ENCODE measurements around the gene ECE2.

Gene ECE2

DNA sequence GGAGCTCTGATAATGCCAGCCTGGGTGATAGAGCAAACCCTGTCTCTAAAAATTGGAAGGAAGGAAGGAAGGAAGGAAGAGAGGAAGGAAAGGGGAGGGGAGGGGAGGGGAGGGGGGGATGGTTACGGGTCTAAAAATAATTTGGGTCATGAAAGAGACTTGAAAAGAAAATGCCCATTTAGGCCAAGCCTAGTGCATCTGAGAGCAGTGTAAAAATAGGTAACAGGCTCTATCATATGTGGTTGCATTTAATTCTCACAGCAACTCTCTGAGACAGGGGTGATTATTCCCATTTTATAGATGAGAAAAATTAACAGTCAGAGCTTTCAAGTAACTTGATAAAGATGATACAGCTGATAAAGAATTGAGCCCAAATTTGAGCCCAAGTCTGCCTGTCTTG, 3.6 kb upstream of the ECE2 start:
- DNase-seq: no peak

DNA sequence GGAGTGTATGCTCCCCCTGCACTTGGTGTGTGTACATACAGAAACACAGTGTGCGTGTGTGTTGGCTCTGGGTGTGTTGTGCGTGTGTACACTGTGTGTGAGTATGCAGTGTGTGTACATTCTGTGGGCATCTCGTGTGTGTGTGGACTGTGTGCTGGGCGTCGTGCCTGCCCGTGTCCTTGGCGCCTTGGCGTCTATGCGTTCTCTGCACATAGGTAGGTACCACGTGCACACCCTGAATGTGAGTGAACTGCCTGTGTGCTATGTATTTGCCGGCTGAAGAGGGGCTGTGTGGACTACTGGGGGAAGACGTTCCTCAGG, 481 bp upstream of the ECE2 start:
- no peak for DNase-seq

DNA sequence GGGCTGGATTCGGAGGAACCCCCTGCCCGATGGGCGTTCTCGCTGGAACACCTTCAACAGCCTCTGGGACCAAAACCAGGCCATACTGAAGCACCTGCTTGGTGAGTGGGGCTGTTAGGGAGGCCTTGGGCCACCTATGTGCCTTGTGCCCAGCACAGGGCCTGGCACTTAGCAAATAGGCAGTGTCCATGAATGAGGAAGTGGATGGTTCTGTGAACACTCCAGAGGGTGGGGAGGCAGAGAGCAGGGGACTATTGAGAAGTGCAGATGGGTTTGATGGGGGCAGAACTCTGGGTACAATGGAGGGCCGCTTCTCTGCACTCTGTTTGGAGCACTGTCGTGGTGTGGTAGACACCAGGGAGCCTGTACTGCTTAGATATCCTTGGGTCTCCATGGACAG, 1.5 kb downstream of the ECE2 start:
- DNase-seq: no peak

DNA sequence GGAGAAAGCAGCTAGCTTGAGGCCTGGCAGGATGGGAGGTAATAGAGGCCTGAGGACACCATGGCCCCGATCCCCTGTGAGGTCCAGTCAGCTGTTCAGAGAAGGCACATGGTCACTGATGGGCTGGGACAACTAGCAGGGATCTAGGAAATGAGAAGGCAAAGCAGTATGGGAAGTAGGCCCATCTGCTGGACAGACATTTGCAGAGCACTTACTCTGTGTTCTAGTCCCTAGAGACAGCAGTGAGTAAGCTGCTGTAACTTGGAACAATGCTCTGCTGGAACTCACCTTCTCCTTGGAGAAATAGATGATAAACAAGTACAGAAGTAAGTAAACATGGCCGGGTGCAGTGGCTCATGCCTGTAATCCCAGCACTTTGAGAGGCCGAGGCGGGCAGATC, 7.1 kb downstream of the ECE2 start:
- no peak for DNase-seq

DNA sequence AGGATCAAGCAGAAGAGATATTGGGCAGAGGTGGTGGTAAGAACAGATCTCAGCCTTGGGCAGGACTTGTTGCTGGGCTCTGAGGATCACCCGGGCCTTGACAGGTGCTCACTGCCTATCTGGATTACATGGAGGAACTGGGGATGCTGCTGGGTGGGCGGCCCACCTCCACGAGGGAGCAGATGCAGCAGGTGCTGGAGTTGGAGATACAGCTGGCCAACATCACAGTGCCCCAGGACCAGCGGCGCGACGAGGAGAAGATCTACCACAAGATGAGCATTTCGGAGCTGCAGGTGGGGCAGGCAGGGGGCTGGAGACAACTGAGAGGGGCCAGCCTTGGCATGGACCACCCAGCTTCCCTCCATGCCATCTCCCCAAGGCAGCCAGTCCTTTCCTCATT, 7.9 kb downstream of the ECE2 start:
- no peak for DNase-seq

DNA sequence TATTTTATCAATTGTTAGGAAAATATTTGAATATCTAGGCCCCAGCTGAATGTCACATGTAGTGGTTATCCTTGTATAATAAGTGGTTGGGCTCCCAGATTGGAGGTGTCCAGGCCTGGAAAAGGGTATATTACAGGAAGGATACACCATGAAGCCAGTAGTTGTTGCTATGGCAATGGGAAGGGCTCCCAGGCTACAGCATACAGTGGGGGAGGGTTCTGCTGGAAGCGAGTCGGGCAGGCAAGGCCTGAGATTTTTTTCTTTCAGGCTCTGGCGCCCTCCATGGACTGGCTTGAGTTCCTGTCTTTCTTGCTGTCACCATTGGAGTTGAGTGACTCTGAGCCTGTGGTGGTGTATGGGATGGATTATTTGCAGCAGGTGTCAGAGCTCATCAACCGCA, 8.9 kb downstream of the ECE2 start:
- peak; percentile 93 for DNase-seq

DNA sequence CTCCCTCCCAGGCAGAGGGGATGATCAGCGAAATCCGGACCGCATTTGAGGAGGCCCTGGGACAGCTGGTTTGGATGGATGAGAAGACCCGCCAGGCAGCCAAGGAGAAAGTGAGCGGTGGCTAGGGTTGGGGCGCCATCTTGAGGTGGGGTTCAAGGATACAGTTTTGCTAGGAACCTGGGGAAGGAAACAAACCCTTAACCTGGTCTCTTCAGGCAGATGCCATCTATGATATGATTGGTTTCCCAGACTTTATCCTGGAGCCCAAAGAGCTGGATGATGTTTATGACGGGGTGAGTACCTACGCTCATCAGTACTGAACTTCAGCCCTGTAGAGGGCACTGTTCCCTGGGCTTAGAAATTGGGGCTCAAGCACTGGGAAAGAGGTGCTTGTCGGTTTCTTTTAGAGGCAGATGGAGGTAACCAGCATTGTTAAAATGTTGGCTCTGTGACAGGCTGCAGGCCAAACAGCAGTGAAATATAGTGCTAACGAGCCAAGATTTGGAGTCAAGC, 13.7 kb downstream of the ECE2 start:
- peak; percentile 76 for DNase-seq

DNA sequence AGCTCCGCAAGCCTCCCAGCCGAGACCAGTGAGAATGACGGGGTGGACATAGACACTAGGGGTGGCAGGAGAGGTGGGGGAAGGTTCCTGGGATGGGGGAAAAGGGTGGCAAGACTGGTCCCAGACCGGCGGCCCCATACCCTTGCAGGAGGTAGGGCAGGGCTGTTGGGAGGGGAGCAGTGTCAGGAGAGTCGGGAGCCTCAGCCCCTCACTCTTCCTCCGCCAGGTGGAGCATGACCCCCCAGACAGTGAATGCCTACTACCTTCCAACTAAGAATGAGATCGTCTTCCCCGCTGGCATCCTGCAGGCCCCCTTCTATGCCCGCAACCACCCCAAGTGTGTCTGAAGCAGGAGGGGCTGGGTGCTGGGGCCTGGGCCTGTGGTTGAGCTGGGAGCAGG, 14.5 kb downstream of the ECE2 start:
- DNase-seq: no peak

DNA sequence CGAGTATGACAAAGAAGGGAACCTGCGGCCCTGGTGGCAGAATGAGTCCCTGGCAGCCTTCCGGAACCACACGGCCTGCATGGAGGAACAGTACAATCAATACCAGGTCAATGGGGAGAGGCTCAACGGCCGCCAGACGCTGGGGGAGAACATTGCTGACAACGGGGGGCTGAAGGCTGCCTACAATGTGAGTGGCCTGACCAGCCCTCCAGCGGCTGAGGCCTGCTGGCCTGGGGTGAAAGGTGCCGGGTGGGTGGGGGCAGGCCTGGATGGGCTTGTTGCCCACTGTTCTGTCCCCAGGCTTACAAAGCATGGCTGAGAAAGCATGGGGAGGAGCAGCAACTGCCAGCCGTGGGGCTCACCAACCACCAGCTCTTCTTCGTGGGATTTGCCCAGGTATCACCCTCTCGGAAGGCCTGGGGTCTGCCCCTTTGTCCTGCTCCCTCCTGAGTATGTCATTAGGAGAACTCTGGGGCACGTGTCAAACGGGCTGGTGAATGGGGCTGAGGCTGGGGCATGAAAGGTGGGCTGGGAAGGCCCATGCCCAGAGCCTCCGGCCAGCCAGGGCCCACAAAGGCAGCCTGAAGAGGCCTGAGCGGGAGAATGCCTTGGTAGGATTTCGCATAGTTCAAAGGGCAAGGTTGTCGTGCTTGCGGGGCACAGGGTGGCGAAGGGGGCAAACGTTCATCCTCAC, 15.4 kb downstream of the ECE2 start:
- DNase-seq: no peak

DNA sequence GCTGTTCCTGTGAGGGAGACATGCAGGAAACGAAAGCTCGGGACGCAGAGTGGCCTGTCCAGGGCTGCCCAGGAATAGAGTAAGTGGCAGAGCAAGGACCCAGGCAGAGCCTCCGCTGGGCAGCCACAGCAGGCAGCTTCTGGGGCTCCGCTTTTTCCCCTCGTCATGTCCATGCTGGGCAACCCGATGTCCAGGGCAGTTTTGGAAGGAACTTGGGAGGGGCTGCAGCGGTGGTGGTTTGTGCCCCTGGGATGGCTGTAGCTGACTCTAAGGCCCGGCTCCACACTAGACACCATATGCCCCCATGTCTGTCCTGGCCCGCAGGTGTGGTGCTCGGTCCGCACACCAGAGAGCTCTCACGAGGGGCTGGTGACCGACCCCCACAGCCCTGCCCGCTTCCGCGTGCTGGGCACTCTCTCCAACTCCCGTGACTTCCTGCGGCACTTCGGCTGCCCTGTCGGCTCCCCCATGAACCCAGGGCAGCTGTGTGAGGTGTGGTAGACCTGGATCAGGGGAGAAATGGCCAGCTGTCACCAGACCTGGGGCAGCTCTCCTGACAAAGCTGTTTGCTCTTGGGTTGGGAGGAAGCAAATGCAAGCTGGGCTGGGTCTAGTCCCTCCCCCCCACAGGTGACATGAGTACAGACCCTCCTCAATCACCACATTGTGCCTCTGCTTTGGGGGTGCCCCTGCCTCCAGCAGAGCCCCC, 16.1 kb downstream of the ECE2 start:
- DNase-seq: no peak

DNA sequence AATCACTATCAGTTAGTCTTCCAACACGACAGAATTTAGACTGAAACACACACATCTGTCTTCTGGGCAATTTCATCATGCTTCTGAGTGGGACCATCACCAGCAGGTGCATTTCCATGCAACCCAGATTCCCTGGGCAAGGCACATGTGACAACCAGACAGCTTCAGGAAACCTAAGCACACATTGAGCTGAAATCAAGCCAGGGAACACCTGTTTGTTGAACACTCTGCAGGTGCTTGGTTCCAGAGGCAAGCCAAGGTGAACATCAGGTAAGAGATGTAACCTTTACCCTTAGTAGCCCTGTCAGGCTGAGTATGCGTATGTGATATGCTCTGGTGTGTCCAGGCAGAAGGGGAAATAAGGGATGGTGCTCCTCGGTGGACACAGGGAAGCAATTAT, 19.9 kb downstream of the ECE2 start:
- no peak for DNase-seq

DNA sequence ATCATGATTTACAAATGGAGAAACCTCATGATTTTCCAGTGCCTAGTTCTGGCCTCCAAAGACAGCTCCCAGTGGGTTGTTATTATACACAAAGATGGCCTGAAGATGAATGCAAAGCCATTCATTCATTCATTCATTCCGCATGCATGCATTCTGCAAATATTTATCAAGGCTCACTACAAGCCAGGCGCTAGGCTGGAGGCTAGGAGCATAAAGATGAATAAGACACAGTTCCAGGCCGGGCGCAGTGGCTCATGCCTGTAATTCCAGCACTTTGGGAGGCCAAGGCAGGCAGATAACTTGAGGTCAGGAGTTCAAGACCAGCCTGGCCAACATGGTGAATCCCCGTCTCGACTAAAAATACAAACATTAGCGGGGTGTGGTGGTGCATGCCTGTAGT, 20.8 kb downstream of the ECE2 start:
- no peak for DNase-seq

DNA sequence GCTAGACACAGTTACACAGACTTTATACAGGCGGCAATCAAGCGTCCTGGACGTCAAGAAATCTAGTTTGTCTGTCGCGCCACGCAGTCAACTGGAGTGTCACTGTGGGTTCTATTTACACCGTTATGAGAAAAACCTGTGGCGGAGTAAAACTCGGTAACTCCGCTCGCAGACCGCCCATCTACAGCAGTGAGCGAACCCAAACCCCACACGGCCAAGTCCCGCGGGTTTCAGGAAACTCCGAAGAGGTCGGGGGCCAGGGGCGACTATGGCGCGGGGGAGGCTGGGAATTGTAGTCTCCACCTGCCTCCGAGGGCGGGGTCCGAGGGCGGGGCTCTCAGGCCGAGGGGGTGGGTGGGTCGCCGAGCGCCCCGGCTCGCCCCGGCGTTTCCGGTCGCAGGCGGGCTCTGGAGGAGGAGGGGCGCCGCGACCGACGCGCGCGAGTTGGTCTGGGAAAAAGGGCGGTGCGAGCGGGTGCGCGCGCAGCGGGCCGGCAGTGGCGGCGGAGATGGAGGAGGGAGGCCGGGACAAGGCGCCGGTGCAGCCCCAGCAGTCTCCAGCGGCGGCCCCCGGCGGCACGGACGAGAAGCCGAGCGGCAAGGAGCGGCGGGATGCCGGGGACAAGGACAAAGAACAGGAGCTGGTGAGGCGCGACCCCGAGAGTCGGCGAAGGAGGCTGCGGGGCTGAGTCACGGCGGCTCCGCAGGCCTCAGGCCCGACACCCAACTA, 23.1 kb downstream of the ECE2 start, which contains the start of gene PSMD2:
PSMD2 (plus strand) TSS at position 483 of the 729 bp plus-strand sequence; CDS start at position 509, 26 bp downstream.
- DNase-seq: peak; percentile 98

DNA sequence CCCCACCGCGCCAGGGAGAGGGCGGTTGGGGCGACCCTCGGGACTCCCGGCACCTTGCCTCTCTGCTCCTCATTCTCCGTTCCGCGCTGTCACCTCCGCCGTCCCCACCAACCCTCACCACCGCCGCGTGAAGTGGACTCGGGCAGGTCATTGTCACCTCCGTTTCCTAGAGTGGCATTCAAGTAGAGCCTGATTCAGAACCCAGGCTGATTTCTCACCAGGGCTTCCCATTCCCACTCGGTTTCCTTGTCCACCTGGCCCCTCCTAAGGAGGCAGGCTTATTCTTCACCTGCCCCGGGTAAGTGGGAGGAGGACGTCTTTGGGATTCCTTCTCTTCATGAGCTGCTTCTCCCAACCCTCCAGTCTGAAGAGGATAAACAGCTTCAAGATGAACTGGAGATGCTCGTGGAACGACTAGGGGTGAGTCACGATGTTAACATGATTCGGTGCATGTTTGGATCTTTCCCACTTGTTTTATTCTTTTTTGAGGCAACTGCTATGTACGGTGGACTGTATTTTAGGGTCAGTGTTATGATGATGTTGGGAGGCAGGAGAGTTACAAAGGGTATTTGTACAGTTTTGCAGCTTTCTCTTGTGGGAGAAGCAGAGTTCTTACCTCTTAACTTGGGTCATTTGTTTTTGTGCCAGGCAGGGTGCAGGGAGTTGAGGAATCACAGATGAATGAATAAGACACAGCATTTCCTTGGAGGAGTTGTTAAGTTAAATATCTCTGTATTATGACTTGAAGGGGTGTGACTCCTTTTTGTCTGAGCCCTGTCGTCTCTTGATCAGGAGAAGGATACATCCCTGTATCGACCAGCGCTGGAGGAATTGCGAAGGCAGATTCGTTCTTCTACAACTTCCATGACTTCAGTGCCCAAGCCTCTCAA, 23.9 kb downstream of the ECE2 start:
- peak; percentile 43 for DNase-seq

DNA sequence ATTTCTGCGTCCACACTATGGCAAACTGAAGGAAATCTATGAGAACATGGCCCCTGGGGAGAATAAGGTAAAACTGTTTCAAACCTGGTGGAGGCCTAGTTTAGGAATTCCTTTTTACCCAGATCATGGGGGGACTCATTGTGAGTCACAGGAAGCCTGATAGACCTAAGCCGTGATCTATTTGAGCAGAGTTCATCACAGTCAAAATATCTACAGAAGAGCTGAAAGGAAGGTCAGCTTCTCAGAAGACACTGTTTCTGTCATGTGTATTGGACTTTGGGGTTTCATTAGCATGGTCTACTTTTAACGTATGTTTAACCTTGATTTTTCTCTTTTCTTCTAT, 24.5 kb downstream of the ECE2 start:
- DNase-seq: no peak

DNA sequence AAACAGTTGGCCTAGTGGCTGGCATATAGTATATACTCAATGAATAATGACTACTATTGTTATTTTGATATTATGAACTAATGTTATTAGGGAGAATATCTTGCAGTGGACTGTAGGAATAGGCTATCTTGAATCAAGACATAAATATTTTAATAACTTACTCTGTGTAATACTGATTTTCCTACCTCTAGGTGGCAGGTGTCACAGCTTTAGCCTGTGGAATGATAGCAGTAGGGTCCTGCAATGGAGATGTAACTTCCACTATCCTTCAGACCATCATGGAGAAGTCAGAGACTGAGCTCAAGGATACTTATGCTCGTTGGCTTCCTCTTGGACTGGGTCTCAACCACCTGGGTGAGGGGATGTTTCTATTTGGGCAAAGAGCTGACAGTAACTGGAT, 29.8 kb downstream of the ECE2 start:
- DNase-seq: no peak

DNA sequence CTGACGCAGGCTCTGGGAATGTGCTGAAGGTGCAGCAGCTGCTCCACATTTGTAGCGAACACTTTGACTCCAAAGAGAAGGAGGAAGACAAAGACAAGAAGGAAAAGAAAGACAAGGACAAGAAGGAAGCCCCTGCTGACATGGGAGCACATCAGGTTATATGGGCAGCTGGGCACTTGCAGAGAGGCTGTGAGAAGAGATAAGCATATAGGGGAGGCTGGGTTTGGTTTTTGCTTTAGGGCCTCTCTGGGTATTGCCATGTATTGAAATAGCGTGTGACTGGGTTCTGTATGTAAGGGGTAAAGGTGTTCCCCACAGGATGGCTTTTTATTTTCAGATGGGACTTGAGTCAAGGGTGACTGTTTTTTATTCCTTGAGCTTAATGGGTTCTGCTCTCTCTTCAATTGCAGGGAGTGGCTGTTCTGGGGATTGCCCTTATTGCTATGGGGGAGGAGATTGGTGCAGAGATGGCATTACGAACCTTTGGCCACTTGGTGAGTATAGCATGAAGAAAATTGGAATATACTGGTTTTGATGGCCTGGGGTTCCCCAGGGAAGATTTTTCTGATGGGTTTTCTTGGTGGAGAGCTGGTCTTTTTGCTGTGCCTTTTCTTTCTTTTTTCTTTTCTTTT, 30.6 kb downstream of the ECE2 start:
- DNase-seq: no peak

DNA sequence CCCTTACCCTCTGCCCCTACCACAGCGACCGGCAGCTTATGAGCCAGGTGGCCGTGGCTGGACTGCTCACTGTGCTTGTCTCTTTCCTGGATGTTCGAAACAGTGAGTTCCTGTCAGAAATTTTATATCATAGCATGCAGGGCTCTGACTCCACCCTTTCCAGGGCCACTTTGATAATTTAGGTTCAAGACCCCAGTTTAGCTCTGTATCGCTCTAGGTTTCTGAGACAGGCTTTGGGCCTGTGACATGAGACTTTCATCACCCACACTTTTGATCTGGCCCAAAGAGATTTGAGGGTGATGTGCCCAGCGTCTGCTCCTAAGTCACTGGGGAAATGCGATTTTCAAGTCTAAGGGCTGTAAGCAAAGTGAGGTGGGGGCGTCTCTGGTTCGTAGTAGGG, 32.1 kb downstream of the ECE2 start:
- no peak for DNase-seq

DNA sequence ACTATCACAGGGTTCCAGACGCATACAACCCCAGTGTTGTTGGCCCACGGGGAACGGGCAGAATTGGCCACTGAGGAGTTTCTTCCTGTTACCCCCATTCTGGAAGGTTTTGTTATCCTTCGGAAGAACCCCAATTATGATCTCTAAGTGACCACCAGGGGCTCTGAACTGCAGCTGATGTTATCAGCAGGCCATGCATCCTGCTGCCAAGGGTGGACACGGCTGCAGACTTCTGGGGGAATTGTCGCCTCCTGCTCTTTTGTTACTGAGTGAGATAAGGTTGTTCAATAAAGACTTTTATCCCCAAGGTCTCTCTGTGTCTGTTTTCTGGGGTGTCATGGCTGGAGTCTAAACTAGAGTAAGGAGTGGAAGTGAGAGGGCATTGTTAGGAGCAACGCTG, 32.9 kb downstream of the ECE2 start:
- no peak for DNase-seq

DNA sequence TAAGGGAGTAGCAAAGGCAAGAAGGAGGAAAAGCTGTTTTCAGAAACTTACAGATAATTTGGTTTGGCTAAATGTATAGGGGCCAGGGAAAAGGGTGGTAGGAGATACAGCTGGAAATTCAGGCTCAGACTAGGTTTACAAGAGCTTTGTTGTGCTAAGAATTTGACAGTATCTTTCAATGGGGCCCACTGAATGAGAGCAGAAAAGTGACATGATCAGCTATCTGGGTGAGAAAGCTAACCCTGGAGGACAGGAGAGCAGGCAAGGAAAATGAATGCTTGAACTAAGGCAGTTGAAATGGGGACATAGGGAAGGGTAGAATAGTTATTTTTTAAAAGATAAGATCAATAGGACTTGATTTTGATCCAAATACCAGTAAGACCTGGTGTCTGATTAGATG, 35.8 kb downstream of the ECE2 start:
- no peak for DNase-seq

DNA sequence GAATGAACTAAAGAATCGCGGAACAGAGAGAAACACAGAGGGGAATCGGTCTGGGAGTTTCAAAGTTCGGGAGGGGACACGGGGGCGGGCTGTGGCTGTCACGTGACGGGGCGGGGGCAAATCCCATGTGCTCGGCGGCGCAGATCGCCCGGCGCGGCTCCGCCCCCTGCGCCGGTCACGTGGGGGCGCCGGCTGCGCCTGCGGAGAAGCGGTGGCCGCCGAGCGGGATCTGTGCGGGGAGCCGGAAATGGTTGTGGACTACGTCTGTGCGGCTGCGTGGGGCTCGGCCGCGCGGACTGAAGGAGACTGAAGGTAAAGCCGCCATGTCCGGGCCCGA, 38.5 kb downstream of the ECE2 start, which contains the start of gene EIF4G1:
EIF4G1 (plus strand) TSS at position 244 of the 337 bp plus-strand sequence. CDS start 1,191 bp downstream, outside the sequence.
- DNase-seq: peak; percentile 96

DNA sequence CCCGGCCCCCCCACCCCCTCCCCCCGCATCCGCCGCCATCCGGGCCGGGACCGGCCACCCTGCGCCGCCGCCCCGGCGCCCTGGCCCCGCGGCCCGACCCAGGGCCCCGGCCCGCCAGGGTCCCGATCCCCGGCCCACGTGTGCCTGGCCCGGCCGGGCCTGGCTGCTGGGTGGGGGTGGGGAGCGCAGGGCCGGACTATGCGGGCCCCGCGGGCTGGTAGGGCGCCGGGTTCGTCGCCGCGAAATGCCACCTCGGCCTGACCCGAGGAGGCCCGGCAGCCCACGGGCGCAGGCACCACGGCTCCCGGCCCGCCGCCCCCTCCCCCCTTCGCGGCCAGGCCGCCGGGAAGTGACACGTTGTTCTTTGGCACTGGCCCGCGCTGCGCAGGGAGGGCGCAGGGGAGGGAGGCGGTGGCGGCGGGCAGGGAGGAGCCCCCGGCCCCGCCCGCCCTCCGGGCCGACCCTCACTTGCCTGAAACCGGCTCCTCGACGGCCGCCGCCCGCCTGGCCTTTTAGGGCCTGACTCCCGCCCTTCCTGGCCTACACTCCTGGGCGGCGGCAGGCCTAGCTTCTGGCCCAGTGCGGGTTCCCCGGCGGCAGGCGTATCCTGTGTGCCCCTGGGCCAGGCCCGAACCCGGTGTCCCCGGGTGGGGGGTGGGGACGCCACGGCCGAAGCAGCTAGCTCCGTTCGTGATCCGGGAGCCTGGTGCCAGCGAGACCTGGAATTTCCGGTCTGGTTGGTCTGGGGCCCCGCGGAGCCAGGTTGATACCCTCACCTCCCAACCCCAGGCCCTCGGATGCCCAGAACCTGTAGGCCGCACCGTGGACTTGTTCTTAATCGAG, 39.1 kb downstream of the ECE2 start:
- DNase-seq: peak; percentile 34

Data from NCI-H1105 treated with DMSO at 0.1 percent for 48 hours (cell line).